Peyer's patch (tissue), 4 donors: Measurements from ENCODE around the gene GTF3C1.

Experiments used
- POLR2A ChIP-seq, 2 donors: fragments of 450-650 bp; IDR thresholded peaks; one replicate each; pipeline ENCODE4 v1.5.1; 2017; ENCODE audit warnings: antibody characterized with exemption in 2 of 2, mild to moderate bottlenecking in 2 of 2, moderate library complexity in 2 of 2
- TF ChIP-seq, protein P1 (sequence below), 6 experiments: fragments of 450-650 bp in 4 of 6; fragments of 200-600 bp in 2 of 6; sonication (generic) in 1 of 6; IDR thresholded peaks; one replicate each; pipeline ENCODE4 v1.5.1; 2017 to 2019; ENCODE audit warnings: antibody characterized with exemption in 6 of 6, mild to moderate bottlenecking in 3 of 6, moderate library complexity in 1 of 6

DNA sequence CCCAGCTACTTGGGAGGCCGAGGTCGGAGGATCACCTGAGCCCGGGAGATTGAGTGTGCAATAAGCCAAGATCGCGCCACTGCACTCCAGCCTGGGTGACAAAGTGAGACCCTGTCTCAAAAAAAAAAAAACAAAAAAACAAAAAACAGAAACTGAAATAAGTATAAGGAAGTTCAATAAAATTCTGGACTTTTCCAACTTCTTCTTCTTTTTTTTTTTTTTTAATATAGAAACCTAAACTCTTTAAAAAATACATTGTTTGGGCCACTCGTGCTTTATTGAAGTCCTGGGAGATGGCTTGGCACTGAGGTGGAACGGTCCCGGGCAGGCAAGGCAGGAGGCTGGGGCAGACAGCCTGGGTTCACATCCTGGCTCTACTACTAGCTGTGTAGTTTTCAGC, 37.0 kb upstream of the GTF3C1 start:
- TF ChIP-seq, protein P1, sequence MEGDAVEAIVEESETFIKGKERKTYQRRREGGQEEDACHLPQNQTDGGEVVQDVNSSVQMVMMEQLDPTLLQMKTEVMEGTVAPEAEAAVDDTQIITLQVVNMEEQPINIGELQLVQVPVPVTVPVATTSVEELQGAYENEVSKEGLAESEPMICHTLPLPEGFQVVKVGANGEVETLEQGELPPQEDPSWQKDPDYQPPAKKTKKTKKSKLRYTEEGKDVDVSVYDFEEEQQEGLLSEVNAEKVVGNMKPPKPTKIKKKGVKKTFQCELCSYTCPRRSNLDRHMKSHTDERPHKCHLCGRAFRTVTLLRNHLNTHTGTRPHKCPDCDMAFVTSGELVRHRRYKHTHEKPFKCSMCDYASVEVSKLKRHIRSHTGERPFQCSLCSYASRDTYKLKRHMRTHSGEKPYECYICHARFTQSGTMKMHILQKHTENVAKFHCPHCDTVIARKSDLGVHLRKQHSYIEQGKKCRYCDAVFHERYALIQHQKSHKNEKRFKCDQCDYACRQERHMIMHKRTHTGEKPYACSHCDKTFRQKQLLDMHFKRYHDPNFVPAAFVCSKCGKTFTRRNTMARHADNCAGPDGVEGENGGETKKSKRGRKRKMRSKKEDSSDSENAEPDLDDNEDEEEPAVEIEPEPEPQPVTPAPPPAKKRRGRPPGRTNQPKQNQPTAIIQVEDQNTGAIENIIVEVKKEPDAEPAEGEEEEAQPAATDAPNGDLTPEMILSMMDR (IDR thresholded peaks at IDR 0.05), result no peak
- TF ChIP-seq POLR2A (IDR thresholded peaks at IDR 0.05), result no peak
